Esophagus muscularis mucosa (tissue), 4 donors: ENCODE measurements around the gene MUC4. TPM values are rescaled to one million over a fixed set of nuclear protein-coding genes. Genes with fewer than 3 reads are reported as not detected.
A peak's percentile ranks its signal among the peaks of the same experiment; 100 is the strongest.

Experiments
- DNase-seq: peaks from one replicate; pipeline ENCODE4 v3.0.0-alpha.2; 2017; ENCODE audit errors: extremely low spot score
- H3K27ac ChIP-seq, 4 donors: fragments of 200-600 bp; sonication (generic); replicated peaks in 1 of 4; 1 replicate in 3 of 4; 2 replicates in 1 of 4; pipeline ENCODE4 v1.5.1; 2016 to 2019; ENCODE audit warnings: mild to moderate bottlenecking in 1 of 4
- H3K27me3 ChIP-seq, 4 donors: fragments of 200-600 bp; sonication (generic); one replicate each; pipeline versions ENCODE4 v1.5.1 to v1.6.0; 2016 to 2019
- H3K36me3 ChIP-seq, 4 donors: fragments of 200-600 bp; sonication (generic); one replicate each; pipeline ENCODE4 v1.5.1; 2016 to 2019
- H3K4me1 ChIP-seq, 4 donors: fragments of 200-600 bp; sonication (generic); one replicate each; pipeline ENCODE4 v1.5.1; 2016 to 2019
- H3K4me3 ChIP-seq, 4 donors: fragments of 200-600 bp; sonication (generic); 1 replicate in 2 of 4; 2 replicates in 2 of 4; pipeline ENCODE4 v1.5.1; 2016 to 2019; ENCODE audit warnings: mild to moderate bottlenecking in 4 of 4, moderate library complexity in 1 of 4
- H3K9me3 ChIP-seq, 4 donors: fragments of 200-600 bp; sonication (generic); 1 replicate in 3 of 4; 2 replicates in 1 of 4; pipeline ENCODE4 v1.5.1; 2016 to 2019
- EP300 ChIP-seq: sonication (generic); formaldehyde crosslinking; IDR thresholded peaks from one replicate; pipeline ENCODE4 v1.6.1; 2017; ENCODE audit warnings: antibody characterized with exemption
- POLR2A ChIP-seq: fragments of 450-650 bp; IDR thresholded peaks from one replicate; pipeline ENCODE4 v1.6.1; 2017; ENCODE audit warnings: antibody characterized with exemption, moderate library complexity, mild to moderate bottlenecking, low read depth
- POLR2AphosphoS5 ChIP-seq, 2 donors: sonication (generic); formaldehyde crosslinking; IDR thresholded peaks; one replicate each; pipeline ENCODE4 v1.6.1; 2017; ENCODE audit warnings: antibody characterized with exemption in 2 of 2
- WGBS: methylation state at CpG from one replicate; pipeline ENCODE4 v1.1.5; 2018; 5-methylcytosine and 5-hydroxymethylcytosine counted together
- intact Hi-C: fragments of 100-400 bp; cut with DNase I; formaldehyde crosslinking; loops from one replicate; pipeline ENCODE4 v1.15.1; 2023
- total RNA-seq, 4 donors: library from RNA; depleted of rRNA; stranded (reverse); fragments of >200 nt; gene quantifications; one replicate each; pipeline versions ENCODE4 v1.1.0 to v1.2.1, GENCODE V29; 2016
- TF ChIP-seq, protein P1 (sequence below), 3 experiments: fragments of 200-600 bp in 2 of 3; fragments of 450-650 bp in 1 of 3; sonication (generic) in 2 of 3; IDR thresholded peaks; one replicate each; pipeline ENCODE4 v1.5.1; 2017 to 2019; ENCODE audit warnings: antibody characterized with exemption in 3 of 3, mild to moderate bottlenecking in 2 of 3, moderate library complexity in 1 of 3

MUC4 gene
- total RNA-seq, 4 donors from 2014 or later: 0.19 to 0.63 (median 0.42) TPM; not detected in 1

DNA sequence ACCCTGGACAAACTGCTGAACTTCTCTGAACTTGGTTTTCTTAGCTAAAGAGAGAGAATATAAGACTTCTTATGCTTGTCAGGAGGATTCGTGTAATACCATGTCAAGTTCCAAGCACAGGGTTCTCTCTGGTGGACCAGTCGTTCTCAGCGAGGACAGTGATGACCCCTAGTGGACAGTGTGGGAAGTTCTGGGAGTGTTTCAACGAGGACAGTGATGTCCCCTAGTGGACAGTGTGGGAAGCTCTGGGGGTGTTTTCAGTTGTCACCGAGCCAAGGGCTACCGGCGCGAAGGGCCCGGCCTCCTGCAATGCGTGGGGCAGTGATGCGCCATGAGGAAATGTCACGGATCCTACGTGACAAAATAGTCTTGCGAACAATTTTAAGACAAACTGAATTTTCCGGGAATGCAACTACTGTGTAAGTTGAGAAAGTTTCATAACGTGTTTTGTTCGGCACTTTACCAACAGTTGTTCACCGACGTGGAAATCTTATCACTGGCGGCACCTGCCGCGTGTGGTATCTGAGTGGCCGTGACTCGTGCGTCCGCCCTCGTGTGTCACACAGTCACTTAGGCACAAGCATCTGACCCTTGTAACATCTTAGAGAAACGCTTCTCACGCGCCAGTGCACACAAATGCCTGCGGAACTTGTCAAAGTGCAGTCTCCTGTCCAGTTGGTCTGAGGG, 39.3 kb upstream of the MUC4 start:
- H3K9me3 ChIP-seq: no peaks in the 10 kb centered on the region
- no peaks in the 10 kb centered on the region for H3K36me3 ChIP-seq
- intact Hi-C loops: no loop called here
- 32% methylated on average over 29 of the region's 31 CpGs for WGBS
- no peaks in the 10 kb centered on the region for H3K27me3 ChIP-seq
- TF ChIP-seq POLR2AphosphoS5 (IDR thresholded peaks at IDR 0.05) (peak; percentile 58 to 76), EP300 (no peak), POLR2A (no peak)
- TF ChIP-seq, protein P1, sequence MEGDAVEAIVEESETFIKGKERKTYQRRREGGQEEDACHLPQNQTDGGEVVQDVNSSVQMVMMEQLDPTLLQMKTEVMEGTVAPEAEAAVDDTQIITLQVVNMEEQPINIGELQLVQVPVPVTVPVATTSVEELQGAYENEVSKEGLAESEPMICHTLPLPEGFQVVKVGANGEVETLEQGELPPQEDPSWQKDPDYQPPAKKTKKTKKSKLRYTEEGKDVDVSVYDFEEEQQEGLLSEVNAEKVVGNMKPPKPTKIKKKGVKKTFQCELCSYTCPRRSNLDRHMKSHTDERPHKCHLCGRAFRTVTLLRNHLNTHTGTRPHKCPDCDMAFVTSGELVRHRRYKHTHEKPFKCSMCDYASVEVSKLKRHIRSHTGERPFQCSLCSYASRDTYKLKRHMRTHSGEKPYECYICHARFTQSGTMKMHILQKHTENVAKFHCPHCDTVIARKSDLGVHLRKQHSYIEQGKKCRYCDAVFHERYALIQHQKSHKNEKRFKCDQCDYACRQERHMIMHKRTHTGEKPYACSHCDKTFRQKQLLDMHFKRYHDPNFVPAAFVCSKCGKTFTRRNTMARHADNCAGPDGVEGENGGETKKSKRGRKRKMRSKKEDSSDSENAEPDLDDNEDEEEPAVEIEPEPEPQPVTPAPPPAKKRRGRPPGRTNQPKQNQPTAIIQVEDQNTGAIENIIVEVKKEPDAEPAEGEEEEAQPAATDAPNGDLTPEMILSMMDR (IDR thresholded peaks at IDR 0.05): peak in 2 of 3 experiments; percentile 99 to 100
- peak overlapping the region in 1 of 4 donors; percentile 15 for H3K4me3 ChIP-seq
- peaks cover 0 to 9% (median 4%) of the 10 kb centered on the region in 4 donors for H3K4me1 ChIP-seq
- H3K27ac ChIP-seq: no peak overlapping the region
- peak; percentile 95 for DNase-seq

GRCh38 chr3:195849322-195850074, 37.8 kb upstream of the MUC4 start:
- 88% methylated on average over 27 of the region's 53 CpGs for WGBS
- Histone ChIP-seq H3K4me3 (no peak overlapping the region), H3K9me3 (no peaks in the 10 kb centered on the region), H3K27ac (no peak overlapping the region), H3K36me3 (no peaks in the 10 kb centered on the region), H3K4me1 (peaks cover 0 to 9% (median 4%) of the 10 kb centered on the region in 4 donors), H3K27me3 (no peaks in the 10 kb centered on the region)
- TF ChIP-seq EP300: no peak
- TF ChIP-seq, protein P1 (IDR thresholded peaks at IDR 0.05): peak in 1 of 3 experiments; percentile 24
- intact Hi-C loops: no loop called here
- no peak for DNase-seq

DNA sequence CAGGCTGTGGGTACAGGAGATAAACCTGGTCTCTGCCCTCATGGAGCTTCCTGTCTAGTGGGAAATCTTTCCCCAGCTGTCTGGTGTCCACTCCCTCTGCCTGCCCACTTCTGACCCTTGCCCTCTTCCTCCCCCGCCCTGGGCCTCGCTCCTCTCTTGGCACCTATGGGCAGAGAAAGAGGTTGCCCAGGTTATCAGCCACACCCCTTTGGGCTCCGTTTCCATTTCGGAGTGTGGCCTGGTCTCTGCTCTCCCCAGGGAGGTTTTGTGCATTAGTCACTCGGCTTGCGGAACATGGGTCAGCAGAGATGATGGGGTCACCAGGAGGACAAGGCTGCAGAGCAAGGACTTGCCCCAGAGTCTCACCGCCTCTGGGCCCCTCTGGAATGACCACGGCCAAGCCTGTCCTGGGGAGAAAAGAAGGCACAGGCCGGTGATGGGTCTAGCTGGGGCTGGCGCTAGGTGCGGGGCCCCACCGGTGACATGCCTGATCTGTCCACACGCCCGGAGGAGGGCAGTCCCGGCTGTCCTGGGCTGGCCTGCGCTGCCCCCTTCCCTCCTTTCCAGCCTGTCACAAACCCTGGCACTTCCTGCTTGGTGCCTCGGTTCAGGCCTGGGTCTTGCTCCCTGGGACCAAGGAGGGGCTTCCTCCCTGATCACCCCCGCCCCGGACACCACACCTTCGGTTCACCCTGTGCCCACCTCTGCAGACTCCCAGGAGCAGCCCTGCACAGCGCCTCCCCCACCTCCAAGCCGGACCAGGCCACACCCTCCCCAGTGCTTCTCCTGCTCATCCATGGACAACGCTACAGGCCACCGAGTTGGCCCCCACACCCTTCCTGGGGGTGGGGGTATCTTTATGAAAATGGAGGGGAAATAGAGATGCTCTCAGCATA, 35.6 kb upstream of the MUC4 start:
- Histone ChIP-seq H3K36me3 (no peaks in the 10 kb centered on the region), H3K27me3 (peaks cover 0 to 7% (median 0%) of the 10 kb centered on the region in 4 donors), H3K27ac (no peak overlapping the region), H3K4me3 (no peak overlapping the region), H3K9me3 (no peaks in the 10 kb centered on the region), H3K4me1 (peaks cover 0 to 9% (median 4%) of the 10 kb centered on the region in 4 donors)
- WGBS: 88% methylated on average over 16 of the region's 24 CpGs
- no peak for TF ChIP-seq POLR2AphosphoS5 (IDR thresholded peaks at IDR 0.05)
- intact Hi-C loops: no loop called here
- no peak for DNase-seq

GRCh38 chr3:195845483-195845882, 33.8 kb upstream of the MUC4 start:
- intact Hi-C loops: no loop called here
- Histone ChIP-seq H3K27ac (no peak overlapping the region), H3K4me3 (no peak overlapping the region), H3K9me3 (no peaks in the 10 kb centered on the region), H3K36me3 (no peaks in the 10 kb centered on the region), H3K27me3 (peaks cover 0 to 7% (median 0%) of the 10 kb centered on the region in 4 donors), H3K4me1 (no peaks in the 10 kb centered on the region)
- WGBS: 92% methylated on average over 6 of the region's 6 CpGs
- TF ChIP-seq EP300 (no peak), POLR2A (no peak), POLR2AphosphoS5 (IDR thresholded peaks at IDR 0.05) (no peak)
- TF ChIP-seq, protein P1 (IDR thresholded peaks at IDR 0.05): no peak
- no peak for DNase-seq
